ENCODE measurements around the gene KRT80. TPM values are rescaled to one million over a fixed set of nuclear protein-coding genes. Genes with fewer than 3 reads are reported as not detected.

Gene KRT80
- total RNA-seq, 1 experiment from 2014 or later, result 51.5 TPM

- in situ Hi-C loops (cut with HindIII; ENCODE audit: low pct_unique_long_range_greater_than_20kb, low sequenced_read_pairs), result no loop called here
- Histone ChIP-seq H3K27ac (ENCODE audit: low read length) (no peak overlapping the region), H3K4me3 (ENCODE audit: low read depth in 2 of 2, low read length in 2 of 2) (no peak overlapping the region), H3K27me3 (ENCODE audit: control insufficient read depth, insufficient read depth, low read length) (no peaks in the 10 kb centered on the region), H3K9me3 (ENCODE audit: control insufficient read depth, insufficient read depth, low read depth, low read length) (no peaks in the 10 kb centered on the region), H3K4me1 (ENCODE audit: control insufficient read depth, insufficient read depth, low read length) (peaks cover 50% of the 10 kb centered on the region), H3K36me3 (ENCODE audit: control insufficient read depth, insufficient read depth, low read length) (no peaks in the 10 kb centered on the region)
- DNase-seq (ENCODE audit: low read depth, low spot score) (no peak), ATAC-seq (no peak)
- ChIA-PET POLR2A (no interaction called here), CTCF (no interaction called here)
- BruUV-seq (replicated peaks), result no TSS peak
- TF ChIP-seq TCF7L2 (IDR thresholded peaks at IDR 0.05; ENCODE audit: low read depth, low read length) (no peak), POLR2AphosphoS5 (IDR thresholded peaks at IDR 0.05; ENCODE audit: low read depth, low read length) (no peak), CTCF (IDR thresholded peaks at IDR 0.05) (no peak), REST (IDR thresholded peaks at IDR 0.05; ENCODE audit: insufficient read depth in 1 of 2, low read depth in 2 of 2, low read length in 1 of 2) (no peak), SIN3A (IDR thresholded peaks at IDR 0.05; ENCODE audit: borderline replicate concordance, insufficient read depth, low read depth, low read length) (no peak)
- intact Hi-C loops (cut with micrococcal nuclease; ENCODE audit: unreplicated experiment), result no loop called here
Observed at GRCh38 chr12:52179396-52179973, 12.3 kb downstream of the KRT80 start.

- ChIA-PET POLR2A (no interaction called here), CTCF (no interaction called here)
- intact Hi-C loops (cut with micrococcal nuclease; ENCODE audit: unreplicated experiment), result no loop called here
- in situ Hi-C loops (cut with HindIII; ENCODE audit: low pct_unique_long_range_greater_than_20kb, low sequenced_read_pairs), result no loop called here
- DNase-seq (ENCODE audit: low read depth, low spot score) (no peak), ATAC-seq (no peak)
- Histone ChIP-seq H3K27ac (ENCODE audit: low read length) (no peak overlapping the region), H3K9me3 (ENCODE audit: control insufficient read depth, insufficient read depth, low read depth, low read length) (no peaks in the 10 kb centered on the region), H3K27me3 (ENCODE audit: control insufficient read depth, insufficient read depth, low read length) (no peaks in the 10 kb centered on the region), H3K4me1 (ENCODE audit: control insufficient read depth, insufficient read depth, low read length) (peaks cover 46% of the 10 kb centered on the region), H3K4me3 (ENCODE audit: low read depth in 2 of 2, low read length in 2 of 2) (no peak overlapping the region), H3K36me3 (ENCODE audit: control insufficient read depth, insufficient read depth, low read length) (no peaks in the 10 kb centered on the region)
- TF ChIP-seq REST (IDR thresholded peaks at IDR 0.05; ENCODE audit: insufficient read depth in 1 of 2, low read depth in 2 of 2, low read length in 1 of 2), result no peak
- no TSS peak for BruUV-seq (replicated peaks)
Observed at GRCh38 chr12:52178984-52179383, 12.8 kb downstream of the KRT80 start.

All from Panc1 (cell line).